RPMI8226 (cell line): ENCODE results near the gene HUWE1.

Experiments used
- DNase-seq: peaks from one replicate; pipeline ENCODE4 v3.0.0-alpha.2; 2015

HUWE1 gene

GRCh38 chrX:53685711-53686110 lies 808 bp downstream of the HUWE1 start:
- peak; percentile 12 for DNase-seq

- peak; percentile 3 for DNase-seq
These were observed 1.9 kb downstream of the HUWE1 start for GRCh38 chrX:53684415-53685192.

DNA sequence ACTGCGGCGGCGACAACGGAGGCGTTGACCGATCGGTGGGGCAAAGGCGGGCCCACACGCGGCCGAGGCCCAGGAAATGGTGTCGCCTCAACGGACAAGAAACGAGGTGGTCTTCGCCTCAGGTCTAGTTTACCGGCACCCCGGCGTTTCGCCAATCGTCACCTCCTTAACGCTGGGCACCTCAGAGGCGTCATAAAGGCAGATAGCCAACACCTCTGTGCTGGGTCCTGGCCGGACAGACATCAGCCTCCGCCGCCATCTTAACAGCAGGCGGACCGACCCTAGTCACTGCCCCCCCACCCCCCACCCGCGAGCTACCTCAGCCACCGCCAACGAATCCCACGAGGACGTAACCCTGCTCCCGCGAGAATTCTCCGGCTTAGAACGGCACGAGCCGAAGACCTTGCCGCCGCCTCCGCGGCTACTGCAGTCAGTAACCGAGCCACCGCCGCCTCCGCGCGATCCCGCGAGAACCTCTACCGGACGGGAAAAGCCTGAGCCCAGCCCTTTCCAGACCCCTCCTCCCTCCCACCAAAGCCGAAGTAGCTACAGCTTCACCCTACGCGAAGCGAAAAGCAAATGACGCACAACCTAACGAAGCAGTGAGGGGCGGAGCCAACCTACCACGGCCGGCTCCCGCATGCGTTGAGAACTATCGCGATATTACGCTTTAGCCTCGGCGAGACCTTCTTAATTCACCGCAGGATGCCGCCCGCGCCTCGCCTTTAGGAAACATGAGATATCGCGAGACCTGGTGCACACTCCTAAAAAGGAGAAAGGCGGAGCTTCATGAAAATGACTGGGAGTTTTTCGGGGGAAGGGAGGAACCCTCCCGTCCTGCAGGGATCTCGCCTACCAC lies 2.7 kb downstream of the HUWE1 start:
- DNase-seq = peak; percentile 98

GRCh38 chrX:53682885-53683555 lies 3.5 kb downstream of the HUWE1 start:
- DNase-seq = peak; percentile 63

DNA sequence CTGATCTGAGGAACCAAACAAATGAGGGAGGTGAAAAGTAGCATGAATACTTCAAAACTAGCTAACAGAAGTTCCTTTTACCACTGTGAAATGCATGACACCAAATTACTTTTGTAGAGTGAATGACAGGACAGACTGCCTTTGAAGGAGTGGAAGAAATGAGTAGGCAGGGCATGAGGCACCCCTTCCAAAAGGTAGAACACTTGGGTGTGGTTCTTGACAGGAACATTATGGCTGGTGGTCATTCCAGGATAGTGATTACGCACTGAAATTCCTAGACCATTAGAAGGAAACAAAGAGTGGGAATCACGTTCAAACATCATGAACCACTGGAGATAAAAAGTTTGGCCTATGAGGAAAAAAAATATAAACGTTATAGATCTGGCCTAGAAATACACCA lies 4.9 kb downstream of the HUWE1 start:
- no peak for DNase-seq

- DNase-seq = peak; percentile 5
These were observed 7.9 kb downstream of the HUWE1 start for GRCh38 chrX:53678667-53679066.

GRCh38 chrX:53677286-53677685 lies 9.2 kb downstream of the HUWE1 start:
- DNase-seq = no peak

DNA sequence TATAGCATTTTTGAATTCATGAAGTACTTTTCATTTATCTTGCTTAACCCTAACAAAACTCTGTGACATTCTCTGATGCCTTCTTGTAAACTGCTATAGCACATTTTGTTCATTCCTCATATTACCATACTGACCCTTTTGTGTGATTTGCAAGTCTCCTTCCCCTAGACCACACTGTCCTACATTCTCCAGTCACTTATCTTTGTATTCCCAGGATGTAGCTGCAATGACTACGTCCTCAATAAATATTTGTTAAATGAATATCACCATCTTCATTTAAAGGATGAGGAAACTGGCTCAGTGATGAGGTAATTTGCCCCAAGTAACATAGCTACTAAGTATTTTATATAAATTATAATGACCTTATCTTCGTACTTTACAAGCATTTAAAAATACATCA lies 11.9 kb downstream of the HUWE1 start:
- DNase-seq = no peak

- no peak for DNase-seq
These were observed 17.3 kb downstream of the HUWE1 start for GRCh38 chrX:53669258-53669657.

- no peak for DNase-seq
These were observed 20.3 kb downstream of the HUWE1 start for GRCh38 chrX:53666171-53666570.

- no peak for DNase-seq
These were observed 26.5 kb downstream of the HUWE1 start for GRCh38 chrX:53660004-53660403.

- no peak for DNase-seq
These were observed 27.5 kb downstream of the HUWE1 start for GRCh38 chrX:53659039-53659438.

GRCh38 chrX:53656845-53657244 lies 29.7 kb downstream of the HUWE1 start:
- no peak for DNase-seq

DNA sequence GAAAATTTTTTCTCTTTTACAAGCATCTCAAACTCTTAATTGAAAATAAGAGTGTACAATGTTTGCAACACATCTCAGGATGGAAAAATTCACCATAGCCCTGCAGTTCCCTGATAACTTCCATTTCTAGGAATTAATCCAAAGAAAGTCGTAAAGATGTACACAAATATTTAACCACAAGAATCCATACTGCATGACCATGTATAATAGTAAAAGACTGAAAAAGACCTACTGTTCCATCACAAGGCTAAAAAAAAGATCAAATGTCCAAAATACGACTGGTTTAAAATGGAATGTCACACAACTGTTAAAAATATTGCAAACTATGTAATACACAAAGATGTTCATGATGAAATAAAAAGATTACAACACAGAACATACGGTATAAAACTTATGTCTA lies 32.1 kb downstream of the HUWE1 start:
- no peak for DNase-seq

DNA sequence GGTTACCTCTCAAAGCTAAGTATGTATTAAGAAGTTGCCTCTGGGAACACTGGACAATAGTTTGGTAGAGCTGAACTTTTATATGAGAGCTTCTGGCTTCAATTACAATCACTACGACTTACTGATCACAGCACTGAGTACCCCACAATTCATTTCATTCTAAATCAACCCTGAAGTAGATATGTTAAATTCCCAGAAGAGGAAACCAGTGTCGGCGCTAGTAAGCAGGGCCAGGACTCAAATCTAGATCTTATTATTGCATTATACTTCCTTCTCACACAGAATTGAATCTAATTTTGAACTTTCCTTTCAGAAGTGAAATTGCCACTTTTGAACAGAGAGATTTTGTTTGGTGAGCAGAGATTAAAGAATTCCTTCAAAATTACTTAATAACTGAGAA lies 41.8 kb downstream of the HUWE1 start:
- no peak for DNase-seq

GRCh38 chrX:53642337-53642736 lies 44.2 kb downstream of the HUWE1 start:
- DNase-seq = no peak

DNA sequence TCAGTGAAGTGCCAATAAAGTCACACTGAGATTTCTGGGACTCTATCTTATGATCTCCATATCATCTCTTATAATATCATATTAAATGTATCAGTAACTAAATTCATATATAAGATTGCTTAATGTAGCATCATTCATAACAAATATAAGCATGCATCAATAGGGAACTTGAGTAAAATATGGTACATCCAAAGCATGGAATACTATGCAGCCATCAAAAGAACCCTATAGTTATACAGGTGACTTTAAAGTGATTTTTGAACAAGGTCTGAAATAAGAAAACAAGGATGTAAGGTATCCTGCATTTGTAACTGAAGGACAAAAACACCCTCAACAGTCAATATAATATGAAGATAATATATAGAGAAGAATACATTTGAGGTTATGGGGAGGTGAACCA lies 47.3 kb downstream of the HUWE1 start:
- no peak for DNase-seq

DNA sequence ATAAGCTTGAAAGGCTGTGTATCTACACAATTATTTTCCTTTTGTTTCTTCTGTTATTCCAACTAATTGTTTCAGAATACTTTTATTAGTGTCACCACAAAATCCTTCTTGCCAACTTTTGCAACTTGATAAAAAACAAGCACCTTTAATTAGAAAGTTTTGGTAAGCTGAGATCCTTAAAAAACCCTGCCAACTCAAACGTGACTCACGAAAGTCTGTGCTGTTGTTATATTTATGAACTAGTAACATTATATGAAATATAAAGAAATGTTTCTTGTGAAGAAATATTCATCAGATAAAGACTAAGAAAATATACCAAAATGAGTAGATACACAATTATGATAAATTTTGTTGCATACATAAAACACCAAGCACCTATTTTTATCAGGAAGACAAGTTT lies 49.0 kb downstream of the HUWE1 start:
- no peak for DNase-seq

DNA sequence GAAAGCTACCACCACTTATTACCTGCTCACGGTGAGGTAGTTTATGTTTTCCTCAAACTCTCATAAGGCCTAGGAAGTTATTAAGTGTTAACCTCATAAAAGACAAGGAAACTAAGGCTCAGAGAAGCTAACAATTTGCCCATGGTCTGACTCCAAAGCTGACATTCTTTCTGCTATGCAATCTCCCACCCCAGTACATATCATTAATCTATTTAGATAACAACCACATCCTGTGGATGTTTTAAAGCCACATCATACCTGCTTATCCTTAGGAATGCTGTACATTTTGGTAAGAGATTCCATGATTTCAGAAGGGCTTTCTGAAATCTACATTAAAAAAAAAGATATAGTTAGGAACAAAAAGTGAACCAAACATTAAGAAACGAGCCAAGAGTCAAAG lies 55.4 kb downstream of the HUWE1 start:
- no peak for DNase-seq

GRCh38 chrX:53630261-53630660 lies 56.3 kb downstream of the HUWE1 start:
- no peak for DNase-seq

DNA sequence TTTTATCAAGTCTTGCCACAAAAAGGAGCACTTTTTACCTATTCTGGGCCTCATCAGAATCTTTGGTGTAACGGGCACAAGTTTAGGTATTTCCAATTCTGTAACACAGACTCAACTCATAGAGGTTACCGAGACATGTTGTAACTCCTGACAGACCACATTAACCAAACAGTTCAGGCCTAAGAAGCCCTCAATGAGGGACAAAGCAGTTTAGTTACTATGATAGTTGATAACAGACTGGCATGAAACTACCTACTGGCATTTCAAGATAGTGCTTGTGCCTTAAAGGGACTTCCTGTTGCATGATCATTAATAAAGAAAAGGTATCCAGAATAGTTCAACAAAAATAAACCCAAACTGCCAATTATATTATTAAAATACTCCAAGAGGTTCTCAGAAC lies 64.1 kb downstream of the HUWE1 start:
- no peak for DNase-seq

- DNase-seq = no peak
These were observed 65.0 kb downstream of the HUWE1 start for GRCh38 chrX:53621418-53621986.

DNA sequence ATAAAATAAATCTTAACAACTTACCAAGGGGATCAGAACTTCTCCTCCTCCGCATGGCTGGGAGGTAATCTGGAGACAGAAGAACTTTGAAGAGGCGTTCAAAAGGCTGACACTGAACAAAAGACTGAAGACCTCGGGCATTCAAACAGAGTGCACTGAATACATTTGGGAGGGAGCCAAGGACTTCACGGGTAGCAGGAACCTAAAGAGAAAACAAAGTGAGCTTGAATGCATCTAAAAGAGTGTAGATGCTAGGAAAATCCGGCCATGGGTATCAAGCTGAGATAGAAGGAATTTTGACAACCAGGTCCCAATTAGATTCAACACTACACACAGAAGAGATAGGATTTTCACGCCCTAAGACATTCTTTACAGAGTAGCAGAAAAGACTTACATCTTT lies 69.6 kb downstream of the HUWE1 start:
- DNase-seq = no peak
